DND-41 (cell line): Measurements from ENCODE around the gene TARS1.
"Not testable (repeated sequence)": the region's sequence is repeated elsewhere in the genome, so short reads cannot be mapped to it uniquely, and the experiment has no call there.

Experiments
- ATAC-seq: fragments of 200-7000 bp; cut with Tn5 transposase; 3 replicates; pipeline ENCODE4 v1.9.1; 2021; ENCODE audit warnings: low read depth; ENCODE audit not compliant: insufficient read depth
- DNase-seq: peaks from one replicate; pipeline ENCODE4 v3.0.0-alpha.2; 2020
- H2AFZ ChIP-seq: 2 replicates; pipeline ENCODE4 v1.6.0; 2012; ENCODE audit warnings: low read depth, low read length
- H3K27ac ChIP-seq: 2 replicates; pipeline ENCODE4 v1.5.1; 2012; ENCODE audit warnings: low read length, inconsistent platforms
- H3K27me3 ChIP-seq: fragments of 200-600 bp; sonication (generic); 2 replicates; pipeline ENCODE4 v1.6.0; 2012; ENCODE audit warnings: low read length, mild to moderate bottlenecking, inconsistent platforms; ENCODE audit not compliant: insufficient read depth, poor library complexity
- H3K36me3 ChIP-seq: 2 replicates; pipeline ENCODE4 v1.5.1; 2012; ENCODE audit warnings: low read length, inconsistent platforms; ENCODE audit not compliant: insufficient read depth
- H3K4me1 ChIP-seq: 2 replicates; pipeline ENCODE4 v1.5.1; 2012; ENCODE audit warnings: mild to moderate bottlenecking, low read length; ENCODE audit not compliant: insufficient read depth
- H3K4me2 ChIP-seq: 2 replicates; pipeline ENCODE4 v1.6.0; 2012; ENCODE audit warnings: mild to moderate bottlenecking, moderate library complexity, low read length, inconsistent platforms; ENCODE audit not compliant: insufficient read depth
- H3K4me3 ChIP-seq, 2 experiments: fragments of 200-600 bp in 1 of 2; shearing (Covaris generic) in 1 of 2; 2 replicates each; pipeline ENCODE4 v1.5.1; 2012 to 2016; ENCODE audit warnings: inconsistent platforms in 2 of 2, low read length in 2 of 2, mild to moderate bottlenecking in 2 of 2, low read depth in 1 of 2, moderate library complexity in 1 of 2
- H3K79me2 ChIP-seq: 2 replicates; pipeline ENCODE4 v1.6.0; 2012; ENCODE audit warnings: low read length, inconsistent platforms; ENCODE audit not compliant: insufficient read depth
- H3K9ac ChIP-seq: 2 replicates; pipeline ENCODE4 v1.6.0; 2012; ENCODE audit warnings: low read depth, mild to moderate bottlenecking, inconsistent platforms, low read length, moderate library complexity
- H3K9me3 ChIP-seq: 2 replicates; pipeline ENCODE4 v1.5.1; 2012; ENCODE audit warnings: low read length, moderate library complexity, mild to moderate bottlenecking, inconsistent platforms; ENCODE audit not compliant: insufficient read depth, severe bottlenecking
- H4K20me1 ChIP-seq: 2 replicates; pipeline ENCODE4 v1.6.0; 2012; ENCODE audit warnings: low read length; ENCODE audit not compliant: insufficient read depth
- EZH2 ChIP-seq: IDR thresholded peaks from 3 replicates; pipeline ENCODE4 v1.6.1; 2012; ENCODE audit warnings: borderline replicate concordance, low read depth, mild to moderate bottlenecking, moderate library complexity, low read length, inconsistent platforms; ENCODE audit not compliant: severe bottlenecking
- TF ChIP-seq, protein P1 (sequence below): IDR thresholded peaks from 2 replicates; pipeline ENCODE4 v1.5.1; 2012; ENCODE audit warnings: borderline replicate concordance, low read length, moderate library complexity, mild to moderate bottlenecking; ENCODE audit not compliant: poor library complexity, severe bottlenecking; ENCODE audit errors: extremely low read depth

Gene TARS1

GRCh38 chr5:33513462-33514185 is 72.9 kb downstream of the TARS1 start:
- no peaks in the 10 kb centered on the region for H3K79me2 ChIP-seq
- H3K4me3 ChIP-seq = no peak overlapping the region
- no peak for TF ChIP-seq EZH2
- TF ChIP-seq, protein P1, sequence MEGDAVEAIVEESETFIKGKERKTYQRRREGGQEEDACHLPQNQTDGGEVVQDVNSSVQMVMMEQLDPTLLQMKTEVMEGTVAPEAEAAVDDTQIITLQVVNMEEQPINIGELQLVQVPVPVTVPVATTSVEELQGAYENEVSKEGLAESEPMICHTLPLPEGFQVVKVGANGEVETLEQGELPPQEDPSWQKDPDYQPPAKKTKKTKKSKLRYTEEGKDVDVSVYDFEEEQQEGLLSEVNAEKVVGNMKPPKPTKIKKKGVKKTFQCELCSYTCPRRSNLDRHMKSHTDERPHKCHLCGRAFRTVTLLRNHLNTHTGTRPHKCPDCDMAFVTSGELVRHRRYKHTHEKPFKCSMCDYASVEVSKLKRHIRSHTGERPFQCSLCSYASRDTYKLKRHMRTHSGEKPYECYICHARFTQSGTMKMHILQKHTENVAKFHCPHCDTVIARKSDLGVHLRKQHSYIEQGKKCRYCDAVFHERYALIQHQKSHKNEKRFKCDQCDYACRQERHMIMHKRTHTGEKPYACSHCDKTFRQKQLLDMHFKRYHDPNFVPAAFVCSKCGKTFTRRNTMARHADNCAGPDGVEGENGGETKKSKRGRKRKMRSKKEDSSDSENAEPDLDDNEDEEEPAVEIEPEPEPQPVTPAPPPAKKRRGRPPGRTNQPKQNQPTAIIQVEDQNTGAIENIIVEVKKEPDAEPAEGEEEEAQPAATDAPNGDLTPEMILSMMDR = no peak
- no peak overlapping the region for H3K27ac ChIP-seq
- H3K9me3 ChIP-seq = no peaks in the 10 kb centered on the region
- DNase-seq = no peak
- H4K20me1 ChIP-seq = no peaks in the 10 kb centered on the region
- no peaks in the 10 kb centered on the region for H3K27me3 ChIP-seq
- H3K4me1 ChIP-seq = no peaks in the 10 kb centered on the region
- no peak overlapping the region for H2AFZ ChIP-seq
- no peak overlapping the region for H3K4me2 ChIP-seq
- ATAC-seq = no peak
- H3K9ac ChIP-seq = no peak overlapping the region
- H3K36me3 ChIP-seq = no peaks in the 10 kb centered on the region

GRCh38 chr5:33515366-33515765 is 74.6 kb downstream of the TARS1 start:
- not testable (repeated sequence) for DNase-seq, H2AFZ ChIP-seq, ATAC-seq, H3K79me2 ChIP-seq, H3K27me3 ChIP-seq, H4K20me1 ChIP-seq, H3K4me3 ChIP-seq, H3K4me2 ChIP-seq, H3K36me3 ChIP-seq, H3K27ac ChIP-seq, H3K9me3 ChIP-seq, H3K4me1 ChIP-seq, H3K9ac ChIP-seq

GRCh38 chr5:33516421-33516820 is 75.7 kb downstream of the TARS1 start:
- H3K4me2 ChIP-seq = no peak overlapping the region
- no peak overlapping the region for H3K4me3 ChIP-seq
- TF ChIP-seq, protein P1 = no peak
- TF ChIP-seq EZH2 = no peak
- H3K27ac ChIP-seq = no peak overlapping the region
- no peak overlapping the region for H2AFZ ChIP-seq
- H3K36me3 ChIP-seq = no peaks in the 10 kb centered on the region
- no peak overlapping the region for H3K9ac ChIP-seq
- no peaks in the 10 kb centered on the region for H3K9me3 ChIP-seq
- no peaks in the 10 kb centered on the region for H3K79me2 ChIP-seq
- no peak for ATAC-seq
- no peaks in the 10 kb centered on the region for H3K4me1 ChIP-seq
- DNase-seq = no peak
- H3K27me3 ChIP-seq = no peaks in the 10 kb centered on the region
- no peaks in the 10 kb centered on the region for H4K20me1 ChIP-seq
